GM06990 (cell line): ENCODE data around the gene ADAM12.

Experiments used
- DNase-seq: peaks from one replicate; pipeline ENCODE4 v3.0.0-alpha.2; 2011; ENCODE audit not compliant: insufficient read length; ENCODE audit errors: extremely low read depth
- H3K27me3 ChIP-seq: replicated peaks from 2 replicates; pipeline ENCODE4 v1.6.0; 2011; ENCODE audit warnings: low read length; ENCODE audit not compliant: control insufficient read depth, insufficient read depth
- H3K36me3 ChIP-seq: 2 replicates; pipeline ENCODE4 v1.5.1; 2011; ENCODE audit warnings: low read length; ENCODE audit not compliant: control insufficient read depth, insufficient read depth
- H3K4me3 ChIP-seq: replicated peaks from 2 replicates; pipeline ENCODE4 v1.5.1; 2011; ENCODE audit warnings: low read depth, mild to moderate bottlenecking, control low read depth, low read length
- CTCF ChIP-seq: IDR thresholded peaks from 2 replicates; pipeline ENCODE4 v1.5.1; 2011; ENCODE audit warnings: low read length, control low read depth, mild to moderate bottlenecking, inconsistent platforms; ENCODE audit not compliant: insufficient read depth, poor library complexity, severe bottlenecking

ADAM12 gene

GRCh38 chr10:126239844-126240243 is 148.4 kb downstream of the ADAM12 start:
- H3K27me3 ChIP-seq: no peaks in the 10 kb centered on the region
- no peak for TF ChIP-seq CTCF
- H3K36me3 ChIP-seq: no peaks in the 10 kb centered on the region
- no peak for DNase-seq
- H3K4me3 ChIP-seq: no peak overlapping the region

GRCh38 chr10:126235979-126236851 is 152.1 kb downstream of the ADAM12 start:
- TF ChIP-seq CTCF: no peak
- Histone ChIP-seq H3K27me3 (no peaks in the 10 kb centered on the region), H3K4me3 (no peak overlapping the region)

GRCh38 chr10:126235091-126235978 is 152.9 kb downstream of the ADAM12 start:
- H3K4me3 ChIP-seq: no peak overlapping the region
- no peak for TF ChIP-seq CTCF
- no peaks in the 10 kb centered on the region for H3K27me3 ChIP-seq
- H3K36me3 ChIP-seq: no peaks in the 10 kb centered on the region
- DNase-seq: no peak

More at GRCh38 chr10:126235979-126236851, 152.1 kb downstream of the ADAM12 start:
- H3K36me3 ChIP-seq: no peaks in the 10 kb centered on the region
- DNase-seq: no peak

DNA sequence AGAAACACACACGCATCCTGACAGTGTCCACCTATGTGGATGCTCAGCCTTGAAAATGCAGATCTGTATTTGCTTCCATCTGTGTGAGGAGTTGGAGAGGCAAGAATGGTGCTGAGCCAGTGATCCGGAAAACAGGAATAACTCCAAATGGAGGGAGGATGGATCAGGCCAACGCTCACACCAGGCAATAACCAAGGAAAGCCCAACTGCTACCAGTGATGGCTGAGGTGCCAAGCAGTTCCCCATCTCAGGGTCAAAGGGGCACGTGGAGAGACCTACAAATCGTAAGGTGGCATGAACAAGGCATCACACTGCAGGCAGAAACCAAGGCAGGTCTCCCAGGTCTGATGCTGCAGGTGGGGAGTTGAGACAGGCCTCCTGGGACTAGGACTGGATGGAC is 153.6 kb downstream of the ADAM12 start:
- no peak for TF ChIP-seq CTCF
- DNase-seq: no peak
- Histone ChIP-seq H3K27me3 (no peaks in the 10 kb centered on the region), H3K36me3 (no peaks in the 10 kb centered on the region), H3K4me3 (no peak overlapping the region)

DNA sequence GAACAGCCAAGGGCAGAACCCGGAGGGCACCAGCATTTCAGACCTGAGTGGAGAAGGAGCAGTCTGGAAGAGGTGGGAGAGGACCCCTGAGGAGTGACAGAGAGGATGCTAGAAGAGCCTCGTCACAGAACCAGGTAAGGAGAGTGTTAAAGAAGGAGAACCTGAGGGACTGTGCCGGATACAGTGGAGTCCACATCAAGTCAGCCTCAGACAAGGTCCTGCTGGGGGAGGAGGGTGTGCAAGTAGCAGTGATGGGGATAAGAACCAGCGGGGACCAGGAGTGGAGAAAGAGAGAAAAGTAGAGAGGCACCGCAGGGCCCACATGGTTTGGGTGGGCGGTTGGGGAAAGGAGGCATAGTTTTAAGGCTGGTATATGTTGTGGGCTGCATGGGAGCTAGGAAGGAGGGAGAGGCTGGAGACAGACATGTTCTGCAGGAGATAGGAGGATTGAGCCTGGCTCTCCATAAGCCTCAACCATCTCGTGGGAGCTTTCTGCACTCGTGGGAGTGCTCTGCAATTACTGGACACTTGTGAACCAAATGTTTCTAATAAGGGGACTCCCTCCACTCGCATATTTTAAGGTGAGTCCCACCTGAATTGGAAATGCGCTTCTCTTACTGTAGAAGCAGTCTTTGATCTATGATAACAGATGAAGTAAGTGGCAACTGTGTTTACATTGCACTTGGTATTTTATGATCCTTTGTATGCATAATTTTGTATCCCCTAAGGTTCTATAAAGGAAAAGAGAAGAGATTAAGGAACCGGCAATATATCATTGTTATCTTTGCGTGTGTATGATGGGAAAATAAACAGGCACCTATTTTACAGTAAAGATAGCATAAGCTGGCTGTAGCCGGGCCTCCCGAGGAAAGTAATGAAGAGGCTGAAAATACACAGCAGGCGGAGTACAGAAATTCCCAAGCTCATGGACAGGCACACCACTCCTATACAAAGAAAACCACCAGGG is 154.8 kb downstream of the ADAM12 start:
- no peak for TF ChIP-seq CTCF
- H3K4me3 ChIP-seq: no peak overlapping the region
- DNase-seq: no peak

More for the DNA sequence above, 154.8 kb downstream of the ADAM12 start:
- no peaks in the 10 kb centered on the region for H3K27me3 ChIP-seq
- no peaks in the 10 kb centered on the region for H3K36me3 ChIP-seq
